Measurements from ENCODE around the gene CTNNA3. TPM values are rescaled to one million over a fixed set of nuclear protein-coding genes. Genes with fewer than 3 reads are reported as not detected.

The CTNNA3 gene
- total RNA-seq, 1 experiment from 2014 or later = 0.02 TPM

- Mint-ChIP-seq H3K9me3 (ENCODE audit: unreplicated experiment) (no peaks in the 10 kb centered on the region), H3K27me3 (ENCODE audit: insufficient read depth, unreplicated experiment) (no peaks in the 10 kb centered on the region), H3K27ac (ENCODE audit: low read depth, unreplicated experiment) (no peak overlapping the region), H3K4me1 (ENCODE audit: insufficient read depth, unreplicated experiment) (peaks cover 6% of the 10 kb centered on the region), H3K36me3 (ENCODE audit: insufficient read depth, unreplicated experiment) (no peaks in the 10 kb centered on the region), H3K4me3 (ENCODE audit: unreplicated experiment) (no peak overlapping the region)
- CTCF ChIA-PET = no interaction called here
- no peak for TF ChIP-seq CTCF (IDR thresholded peaks at IDR 0.05; ENCODE audit: unreplicated experiment)
- intact Hi-C loops (cut with micrococcal nuclease) = no loop called here
- POLR2A ChIA-PET = no interaction called here
- BruUV-seq (replicated peaks) = no TSS peak
- no peak for DNase-seq (ENCODE audit: unreplicated experiment)
Measured at GRCh38 chr10:66238343-66238742, 1457.7 kb downstream of the CTNNA3 start.

DNA sequence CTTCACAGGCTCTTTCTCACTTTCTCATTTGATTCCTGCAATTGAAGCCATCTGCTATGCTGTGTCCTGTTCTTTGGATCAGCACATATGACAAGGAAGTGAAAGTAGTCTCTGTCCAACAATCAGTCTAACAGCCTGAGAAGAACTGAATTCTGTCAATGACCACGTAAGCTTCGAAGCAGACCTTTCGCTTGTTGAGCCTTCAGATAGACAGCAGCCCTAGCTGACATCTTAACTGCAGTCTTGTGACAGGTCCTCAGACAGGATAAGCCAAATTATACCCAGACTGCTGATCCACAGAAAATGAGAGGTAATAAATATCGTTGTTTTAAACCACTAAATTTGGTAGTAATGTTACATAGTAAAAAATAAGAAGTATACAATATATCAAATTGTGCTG is 1461.1 kb downstream of the CTNNA3 start:
- BruUV-seq (replicated peaks) = no TSS peak
- no peaks in the 10 kb centered on the region for H3K9me3 Mint-ChIP-seq (ENCODE audit: unreplicated experiment)
- H3K27ac Mint-ChIP-seq (ENCODE audit: low read depth, unreplicated experiment) = no peak overlapping the region
- H3K4me3 Mint-ChIP-seq (ENCODE audit: unreplicated experiment) = no peak overlapping the region
- CTCF ChIA-PET = interaction anchor here (0.6 kb wide), 1 partner anchor 283 kb away, joined by 4 read pairs; no protein-coding TSS in a partner anchor
- no peaks in the 10 kb centered on the region for H3K36me3 Mint-ChIP-seq (ENCODE audit: insufficient read depth, unreplicated experiment)
- POLR2A ChIA-PET = no interaction called here
- peak; percentile 1 for DNase-seq (ENCODE audit: unreplicated experiment)
- intact Hi-C loops (cut with micrococcal nuclease) = no loop called here
- TF ChIP-seq CTCF (IDR thresholded peaks at IDR 0.05; ENCODE audit: unreplicated experiment) = no peak
- H3K27me3 Mint-ChIP-seq (ENCODE audit: insufficient read depth, unreplicated experiment) = no peaks in the 10 kb centered on the region
- peaks cover 6% of the 10 kb centered on the region for H3K4me1 Mint-ChIP-seq (ENCODE audit: insufficient read depth, unreplicated experiment)

GRCh38 chr10:66228887-66229286 is 1467.1 kb downstream of the CTNNA3 start:
- Mint-ChIP-seq H3K9me3 (ENCODE audit: unreplicated experiment) (peaks cover 8% of the 10 kb centered on the region), H3K36me3 (ENCODE audit: insufficient read depth, unreplicated experiment) (no peaks in the 10 kb centered on the region), H3K27ac (ENCODE audit: low read depth, unreplicated experiment) (no peak overlapping the region), H3K4me3 (ENCODE audit: unreplicated experiment) (no peak overlapping the region), H3K4me1 (ENCODE audit: insufficient read depth, unreplicated experiment) (no peaks in the 10 kb centered on the region), H3K27me3 (ENCODE audit: insufficient read depth, unreplicated experiment) (no peaks in the 10 kb centered on the region)
- BruUV-seq (replicated peaks) = no TSS peak
- ChIA-PET CTCF (no interaction called here), POLR2A (no interaction called here)
- intact Hi-C loops (cut with micrococcal nuclease) = no loop called here
- DNase-seq (ENCODE audit: unreplicated experiment) = no peak
- TF ChIP-seq CTCF (IDR thresholded peaks at IDR 0.05; ENCODE audit: unreplicated experiment) = no peak

DNA sequence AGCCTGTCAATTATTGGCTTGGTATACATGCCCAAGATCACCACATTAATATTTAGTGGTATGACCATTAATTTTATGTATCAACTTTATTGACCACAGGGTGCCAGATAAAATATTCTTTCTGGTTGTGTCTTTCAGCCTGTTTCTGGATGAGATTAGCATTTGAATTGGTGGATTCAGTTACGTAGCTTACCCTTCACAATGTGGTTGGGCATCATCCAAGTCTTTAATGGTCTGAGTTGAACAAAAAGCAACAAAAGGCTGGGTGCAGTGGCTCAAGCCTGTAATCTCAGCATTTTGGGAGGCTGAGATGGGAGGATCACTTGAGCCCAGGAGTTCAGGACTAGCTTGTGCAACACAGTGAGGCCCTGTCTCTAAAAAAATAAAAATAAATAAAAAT is 1472.3 kb downstream of the CTNNA3 start:
- POLR2A ChIA-PET = no interaction called here

More for the DNA sequence above, 1472.3 kb downstream of the CTNNA3 start:
- no TSS peak for BruUV-seq (replicated peaks)
- intact Hi-C loops (cut with micrococcal nuclease) = no loop called here
- Mint-ChIP-seq H3K27me3 (ENCODE audit: insufficient read depth, unreplicated experiment) (no peaks in the 10 kb centered on the region), H3K4me1 (ENCODE audit: insufficient read depth, unreplicated experiment) (peaks cover 5% of the 10 kb centered on the region), H3K4me3 (ENCODE audit: unreplicated experiment) (no peak overlapping the region), H3K9me3 (ENCODE audit: unreplicated experiment) (no peaks in the 10 kb centered on the region), H3K27ac (ENCODE audit: low read depth, unreplicated experiment) (no peak overlapping the region), H3K36me3 (ENCODE audit: insufficient read depth, unreplicated experiment) (no peaks in the 10 kb centered on the region)
- no peak for DNase-seq (ENCODE audit: unreplicated experiment)
- TF ChIP-seq CTCF (IDR thresholded peaks at IDR 0.05; ENCODE audit: unreplicated experiment) = no peak
- CTCF ChIA-PET = no interaction called here
